ENCODE results near the gene FKBP14. TPM values are rescaled to one million over a fixed set of nuclear protein-coding genes. Genes with fewer than 3 reads are reported as not detected.

The FKBP14 gene
- total RNA-seq, 1 experiment from 2014 or later, result 11.5 TPM

DNA sequence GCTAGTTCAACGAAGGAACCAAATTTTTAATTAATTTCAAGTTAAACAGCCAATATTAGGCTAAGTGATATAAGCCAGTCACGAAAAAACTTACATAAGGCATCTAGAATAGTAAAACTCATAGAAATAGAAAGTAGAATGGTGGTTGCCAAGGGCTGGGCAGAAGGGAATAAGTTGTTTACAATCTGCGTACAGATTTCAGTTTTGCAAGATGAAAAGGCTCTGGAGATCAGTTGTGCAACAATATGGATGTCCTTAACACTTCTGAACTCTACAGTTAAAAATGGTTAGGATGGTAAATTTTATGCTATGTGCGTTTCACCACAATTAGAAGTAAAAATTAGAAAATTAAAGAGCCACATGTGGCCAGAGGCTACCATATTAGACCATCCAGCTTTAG lies 50.2 kb downstream of the FKBP14 start:
- Histone ChIP-seq H3K4ac (ENCODE audit: low read depth, low read length) (no peak overlapping the region), H2BK12ac (ENCODE audit: insufficient read length, low read depth, low read length) (no peak overlapping the region), H3K79me1 (ENCODE audit: insufficient read depth, low read depth, low read length, poor library complexity, severe bottlenecking) (peaks cover 20% of the 10 kb centered on the region), H3K4me1 (ENCODE audit: insufficient read depth, low read length) (no peaks in the 10 kb centered on the region), H3K9ac (ENCODE audit: extremely low read depth, insufficient read length, low read length) (no peak overlapping the region), H3K56ac (ENCODE audit: insufficient read length, low read depth, low read length) (no peak overlapping the region), H3K14ac (ENCODE audit: insufficient read depth, low read length) (no peak overlapping the region), H3K27ac (ENCODE audit: insufficient read length, low read depth, low read length) (no peak overlapping the region), H3T11ph (ENCODE audit: low read length) (no peak overlapping the region), H2AFZ (ENCODE audit: low read length) (no peak overlapping the region), H2BK15ac (ENCODE audit: low read depth, low read length) (no peak overlapping the region), H2BK5ac (ENCODE audit: insufficient read length, low read length) (no peak overlapping the region), H3K9me3 (ENCODE audit: control insufficient read depth, low read depth, low read length) (no peaks in the 10 kb centered on the region), H4K91ac (ENCODE audit: insufficient read length, low read depth, low read length) (no peak overlapping the region), H3K27me3 (ENCODE audit: insufficient read depth, low read length) (no peaks in the 10 kb centered on the region), H4K20me1 (ENCODE audit: control insufficient read depth, insufficient read depth, insufficient read length) (no peaks in the 10 kb centered on the region), H3K23ac (ENCODE audit: insufficient read length, low read depth, low read length) (no peak overlapping the region), H2AK5ac (ENCODE audit: insufficient read length, low read length) (no peak overlapping the region), H2BK20ac (ENCODE audit: low read depth, low read length, poor library complexity, severe bottlenecking) (no peak overlapping the region), H3K4me2 (ENCODE audit: insufficient read depth, insufficient read length, low read length) (no peak overlapping the region), H3K23me2 (ENCODE audit: insufficient read length, low read depth, low read length, poor library complexity, severe bottlenecking) (no peaks in the 10 kb centered on the region), H3K18ac (ENCODE audit: insufficient read length, low read depth, low read length) (no peak overlapping the region), H3K79me2 (ENCODE audit: insufficient read depth, low read length) (peaks cover 9% of the 10 kb centered on the region; the same call in 1 of the 2 replicates), H4K5ac (ENCODE audit: insufficient read length, low read depth, low read length) (no peak overlapping the region), H2BK120ac (ENCODE audit: low read depth, low read length, poor library complexity, severe bottlenecking) (no peak overlapping the region), H4K8ac (replicated peaks; ENCODE audit: insufficient read length, low read depth, low read length) (no peak overlapping the region)
- no peaks in the 10 kb centered on the region for H3K9me3 Mint-ChIP-seq
- no peak overlapping the region for H3K4me3 Mint-ChIP-seq
- H3K36me3 Mint-ChIP-seq (ENCODE audit: insufficient read depth in 1 of 3, low read depth in 3 of 3), result 0 out of 7 replicates have a peak, but pooled peaks cover 0 to 2% (median 0%) of the 10 kb centered on the region in 3 experiments
- H3K27ac Mint-ChIP-seq, result no peak overlapping the region
- no peak for TF ChIP-seq CTCF (conservative IDR thresholded peaks at IDR 0.05)
- no peak for DNase-seq
- H3K4me1 Mint-ChIP-seq, result peaks cover 7 to 17% of the 10 kb centered on the region in 2 experiments; a peak in 3 of 4 replicates
- no peaks in the 10 kb centered on the region for H3K27me3 Mint-ChIP-seq (ENCODE audit: low read depth)
- no CpG with 5 or more reads among the region's 4 CpGs for WGBS (ENCODE audit: extremely low coverage, insufficient read length, low lambda C conversion rate)

Measured in H9 (cell line).